Trophoblast cell (in vitro differentiated cells and primary cell): ENCODE results near the gene PRKCB.

ENCODE experiments used
- DNase-seq, 2 donors: peaks; one replicate each; pipeline ENCODE4 v3.0.0-alpha.2; 2016
- H2AFZ ChIP-seq: 2 replicates; pipeline ENCODE4 v1.6.1; 2013; ENCODE audit warnings: low read length, moderate library complexity, mild to moderate bottlenecking; ENCODE audit not compliant: insufficient read depth, poor library complexity
- H2AK5ac ChIP-seq: 2 replicates; pipeline ENCODE4 v1.6.1; 2013; ENCODE audit warnings: mild to moderate bottlenecking, low read length
- H2BK120ac ChIP-seq: 2 replicates; pipeline ENCODE4 v1.6.1; 2013; ENCODE audit warnings: low read length, mild to moderate bottlenecking, moderate library complexity; ENCODE audit not compliant: insufficient read depth, poor library complexity
- H2BK12ac ChIP-seq: 2 replicates; pipeline ENCODE4 v1.6.1; 2013; ENCODE audit warnings: mild to moderate bottlenecking, low read length, moderate library complexity
- H2BK5ac ChIP-seq: 2 replicates; pipeline ENCODE4 v1.6.1; 2013; ENCODE audit warnings: low read length, low read depth, moderate library complexity, mild to moderate bottlenecking; ENCODE audit not compliant: poor library complexity
- H3K14ac ChIP-seq: 2 replicates; pipeline ENCODE4 v1.6.1; 2013; ENCODE audit warnings: mild to moderate bottlenecking, low read length
- H3K18ac ChIP-seq: 2 replicates; pipeline ENCODE4 v1.6.1; 2013; ENCODE audit warnings: mild to moderate bottlenecking, low read length
- H3K23ac ChIP-seq: 2 replicates; pipeline ENCODE4 v1.6.1; 2013; ENCODE audit warnings: low read length
- H3K27ac ChIP-seq: 2 replicates; pipeline ENCODE4 v1.5.1; 2013; ENCODE audit warnings: low read depth, mild to moderate bottlenecking, inconsistent platforms, low read length, moderate library complexity
- H3K27me3 ChIP-seq: 2 replicates; pipeline ENCODE4 v1.6.1; 2013; ENCODE audit warnings: inconsistent platforms, mild to moderate bottlenecking, low read length, moderate library complexity; ENCODE audit not compliant: insufficient read depth
- H3K36me3 ChIP-seq, 2 experiments: 1 replicate in 1 of 2; 2 replicates in 1 of 2; pipeline ENCODE4 v1.6.1; 2013; ENCODE audit warnings: low read length in 2 of 2, mild to moderate bottlenecking in 2 of 2, moderate library complexity in 1 of 2; ENCODE audit not compliant: insufficient read depth in 2 of 2, control insufficient read depth in 1 of 2
- H3K4ac ChIP-seq: 2 replicates; pipeline ENCODE4 v1.6.1; 2013; ENCODE audit warnings: low read depth, mild to moderate bottlenecking, low read length, moderate library complexity
- H3K4me1 ChIP-seq, 2 experiments: 1 replicate in 1 of 2; 2 replicates in 1 of 2; pipeline ENCODE4 v1.6.1; 2013; ENCODE audit warnings: low read length in 2 of 2, mild to moderate bottlenecking in 2 of 2, moderate library complexity in 1 of 2; ENCODE audit not compliant: insufficient read depth in 2 of 2, control insufficient read depth in 1 of 2
- H3K4me2 ChIP-seq: 2 replicates; pipeline ENCODE4 v1.6.1; 2013; ENCODE audit warnings: inconsistent platforms, mild to moderate bottlenecking, low read length, moderate library complexity
- H3K4me3 ChIP-seq: 2 replicates; pipeline ENCODE4 v1.5.1; 2013; ENCODE audit warnings: mild to moderate bottlenecking, low read depth, low read length, inconsistent platforms
- H3K79me1 ChIP-seq: one replicate; pipeline ENCODE4 v1.6.1; 2013; ENCODE audit warnings: low read length
- H3K79me2 ChIP-seq: 2 replicates; pipeline ENCODE4 v1.6.1; 2013; ENCODE audit warnings: low read length, mild to moderate bottlenecking; ENCODE audit not compliant: control insufficient read depth, insufficient read depth, poor library complexity
- H3K9ac ChIP-seq: 2 replicates; pipeline ENCODE4 v1.6.1; 2013; ENCODE audit warnings: mild to moderate bottlenecking, low read length
- H3K9me3 ChIP-seq: 2 replicates; pipeline ENCODE4 v1.6.1; 2013; ENCODE audit warnings: low read depth, mild to moderate bottlenecking, control low read depth, inconsistent platforms, low read length; ENCODE audit not compliant: insufficient read depth
- H4K12ac ChIP-seq: 2 replicates; pipeline ENCODE4 v1.6.1; 2013; ENCODE audit warnings: low read depth, mild to moderate bottlenecking, low read length, moderate library complexity
- H4K8ac ChIP-seq: 2 replicates; pipeline ENCODE4 v1.6.1; 2013; ENCODE audit warnings: low read depth, mild to moderate bottlenecking, low read length, moderate library complexity
- H4K91ac ChIP-seq: one replicate; pipeline ENCODE4 v1.6.1; 2013; ENCODE audit warnings: low read depth, mild to moderate bottlenecking, low read length, moderate library complexity
- WGBS: extraction: QIAGEN DNeasy Blood & Tissue Kit; methylation state at CpG from one replicate; pipeline ENCODE4 v1.1.7; 2013; ENCODE audit warnings: missing lambda C conversion rate; ENCODE audit not compliant: insufficient read length, insufficient coverage; ENCODE audit errors: extremely low coverage; 5-methylcytosine and 5-hydroxymethylcytosine counted together

The PRKCB gene

DNA sequence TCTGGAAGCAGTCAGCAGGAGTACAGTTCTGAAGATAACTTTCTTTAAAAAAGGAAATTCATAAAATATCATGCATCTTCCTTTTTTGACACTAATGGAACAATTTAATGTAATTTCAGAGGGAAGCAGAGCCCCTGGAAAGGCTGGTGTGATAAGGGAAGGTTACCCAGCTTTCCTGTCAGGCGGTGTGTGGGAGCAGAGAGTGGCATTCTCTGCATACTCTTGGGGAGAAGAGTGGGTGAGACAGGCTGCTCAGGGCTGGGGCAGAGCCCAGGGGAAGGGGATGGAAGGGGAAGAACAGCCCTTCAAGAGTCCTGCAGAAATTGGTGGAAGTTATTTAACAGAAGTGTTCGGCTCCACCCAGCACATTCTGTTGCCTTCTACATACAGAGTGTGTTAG lies 84.7 kb downstream of the PRKCB start:
- Histone ChIP-seq H3K4ac (no peak overlapping the region), H3K79me1 (no peaks in the 10 kb centered on the region), H3K4me3 (no peak overlapping the region), H3K79me2 (no peaks in the 10 kb centered on the region), H4K12ac (no peak overlapping the region), H3K4me2 (no peak overlapping the region), H2BK5ac (no peak overlapping the region), H3K27me3 (no peaks in the 10 kb centered on the region), H3K18ac (no peak overlapping the region), H4K8ac (no peak overlapping the region), H3K9me3 (no peaks in the 10 kb centered on the region), H2BK12ac (no peak overlapping the region), H2AFZ (no peak overlapping the region), H3K23ac (no peak overlapping the region), H3K14ac (no peak overlapping the region), H2BK120ac (no peak overlapping the region), H3K9ac (no peak overlapping the region), H2AK5ac (no peak overlapping the region), H4K91ac (no peak overlapping the region), H3K36me3 (no peaks in the 10 kb centered on the region), H3K27ac (no peak overlapping the region), H3K4me1 (no peaks in the 10 kb centered on the region)
- no peak for DNase-seq
- WGBS = no CpG with 5 or more reads among the region's 2 CpGs

DNA sequence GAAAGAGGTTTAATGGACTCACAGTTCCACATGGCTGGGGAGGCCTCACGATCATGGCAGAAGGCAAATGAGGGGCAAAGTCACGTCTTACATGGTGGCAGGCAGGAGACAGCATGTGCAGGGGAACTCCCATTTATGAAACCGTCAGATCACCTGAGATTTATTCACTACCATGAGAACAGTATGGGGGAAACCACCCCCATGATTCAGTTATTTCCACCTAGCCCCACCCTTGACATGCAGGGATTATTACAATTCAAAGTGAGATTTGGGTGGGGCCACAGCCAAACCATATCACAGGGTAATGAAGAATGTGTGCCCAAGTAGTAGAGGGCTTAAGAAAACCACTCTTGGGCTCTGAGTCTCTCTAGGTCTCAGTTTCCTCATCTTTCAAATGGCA lies 85.1 kb downstream of the PRKCB start:
- no CpG with 5 or more reads among the region's 3 CpGs for WGBS
- Histone ChIP-seq H2BK120ac (no peak overlapping the region), H2BK5ac (no peak overlapping the region), H3K4ac (no peak overlapping the region), H2BK12ac (no peak overlapping the region), H3K14ac (no peak overlapping the region), H4K8ac (no peak overlapping the region), H3K18ac (no peak overlapping the region), H2AK5ac (no peak overlapping the region), H3K27ac (no peak overlapping the region), H3K79me2 (no peaks in the 10 kb centered on the region), H3K27me3 (no peaks in the 10 kb centered on the region), H4K91ac (no peak overlapping the region), H3K36me3 (no peaks in the 10 kb centered on the region), H3K79me1 (no peaks in the 10 kb centered on the region), H3K4me3 (no peak overlapping the region), H3K4me1 (no peaks in the 10 kb centered on the region), H4K12ac (no peak overlapping the region), H3K23ac (no peak overlapping the region), H2AFZ (no peak overlapping the region), H3K4me2 (no peak overlapping the region), H3K9me3 (no peaks in the 10 kb centered on the region), H3K9ac (no peak overlapping the region)
- no peak for DNase-seq

DNA sequence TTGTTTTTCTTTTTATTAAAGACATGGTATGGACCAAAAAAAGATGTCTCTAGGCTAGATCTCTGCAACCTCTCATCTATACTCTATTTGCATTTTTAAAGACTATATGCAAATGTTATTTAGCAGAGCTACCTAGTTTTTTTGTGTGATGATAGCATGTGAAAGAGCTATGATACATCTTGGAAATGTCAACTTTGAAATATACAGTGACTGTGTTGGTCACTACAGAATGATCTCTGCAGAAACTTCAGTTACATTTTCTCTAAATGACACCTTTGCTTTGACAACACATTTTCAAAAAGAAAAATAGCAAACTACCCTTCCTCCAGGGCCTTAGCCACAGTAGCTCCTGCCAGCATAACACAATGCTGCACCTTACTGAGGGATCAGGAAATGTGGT lies 86.6 kb downstream of the PRKCB start:
- Histone ChIP-seq H3K36me3 (no peaks in the 10 kb centered on the region), H3K18ac (no peak overlapping the region), H2BK12ac (no peak overlapping the region), H3K4me2 (no peak overlapping the region), H2AFZ (no peak overlapping the region), H3K4ac (no peak overlapping the region), H3K79me1 (no peaks in the 10 kb centered on the region), H2BK120ac (no peak overlapping the region), H4K12ac (no peak overlapping the region), H3K9me3 (no peaks in the 10 kb centered on the region), H3K79me2 (no peaks in the 10 kb centered on the region), H3K4me3 (no peak overlapping the region), H2BK5ac (no peak overlapping the region), H3K4me1 (no peaks in the 10 kb centered on the region), H2AK5ac (no peak overlapping the region), H3K27ac (no peak overlapping the region), H3K14ac (no peak overlapping the region), H3K23ac (no peak overlapping the region), H4K8ac (no peak overlapping the region), H3K27me3 (no peaks in the 10 kb centered on the region), H3K9ac (no peak overlapping the region), H4K91ac (no peak overlapping the region)
- no peak for DNase-seq

DNA sequence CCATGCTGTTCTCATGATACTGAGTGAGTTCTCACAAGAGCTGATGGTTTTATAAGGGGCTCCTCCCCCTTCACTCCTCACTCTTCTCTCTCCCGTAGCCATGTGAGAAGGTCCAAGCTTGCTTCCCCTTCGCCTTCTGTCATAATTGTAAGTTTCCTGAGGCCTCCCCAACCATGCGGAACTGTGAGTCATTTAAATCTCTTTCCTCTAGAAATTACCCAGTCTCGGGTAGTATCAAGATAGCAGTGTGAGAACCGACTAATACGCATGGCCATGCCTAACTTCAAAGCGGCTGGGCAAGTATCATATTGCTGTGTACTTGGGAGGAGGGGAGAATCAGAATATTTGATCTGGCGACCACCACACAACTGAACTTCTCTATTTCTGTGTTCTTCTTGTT lies 88.3 kb downstream of the PRKCB start:
- no peak overlapping the region for H2BK12ac ChIP-seq
- no peaks in the 10 kb centered on the region for H3K79me1 ChIP-seq
- no peak overlapping the region for H2BK120ac ChIP-seq
- no CpG with 5 or more reads among the region's 8 CpGs for WGBS
- H3K79me2 ChIP-seq = no peaks in the 10 kb centered on the region
- peak in 1 of 2 donors; percentile 4 for DNase-seq
- no peak overlapping the region for H3K27ac ChIP-seq
- no peak overlapping the region for H3K4me2 ChIP-seq
- no peak overlapping the region for H4K91ac ChIP-seq
- H3K9me3 ChIP-seq = peaks cover 2% of the 10 kb centered on the region
- H3K14ac ChIP-seq = no peak overlapping the region
- H2AFZ ChIP-seq = no peak overlapping the region
- H3K36me3 ChIP-seq = no peaks in the 10 kb centered on the region
- H3K18ac ChIP-seq = no peak overlapping the region
- no peak overlapping the region for H4K8ac ChIP-seq
- H3K27me3 ChIP-seq = no peaks in the 10 kb centered on the region
- no peak overlapping the region for H3K4me3 ChIP-seq
- no peak overlapping the region for H2AK5ac ChIP-seq
- no peak overlapping the region for H4K12ac ChIP-seq
- no peak overlapping the region for H3K23ac ChIP-seq
- H2BK5ac ChIP-seq = no peak overlapping the region
- H3K4ac ChIP-seq = no peak overlapping the region
- H3K9ac ChIP-seq = no peak overlapping the region
- H3K4me1 ChIP-seq = no peaks in the 10 kb centered on the region

DNA sequence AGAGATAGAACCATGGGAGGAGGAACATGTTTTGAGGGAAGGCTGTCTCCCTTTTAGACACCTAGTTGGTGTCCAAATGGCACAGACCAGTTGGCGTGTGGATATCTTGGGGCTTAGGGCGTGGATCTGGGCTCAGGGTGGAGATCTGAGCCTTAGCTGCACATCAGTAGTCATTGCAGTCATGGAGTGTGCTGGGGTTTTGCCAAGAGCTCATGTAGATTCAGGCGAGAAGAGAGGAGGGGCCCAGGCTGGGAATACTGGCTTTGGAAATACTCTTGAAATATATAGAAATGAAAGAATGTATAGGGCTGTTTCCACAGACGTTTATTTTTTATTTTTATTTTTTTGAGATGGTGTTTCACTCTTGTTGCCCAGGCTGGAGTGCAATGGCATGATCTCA lies 92.0 kb downstream of the PRKCB start:
- no CpG with 5 or more reads among the region's 4 CpGs for WGBS
- no peak for DNase-seq
- H3K23ac ChIP-seq = no peak overlapping the region
- no peak overlapping the region for H4K8ac ChIP-seq
- no peak overlapping the region for H3K4ac ChIP-seq
- H3K9ac ChIP-seq = no peak overlapping the region
- H3K18ac ChIP-seq = no peak overlapping the region
- H3K27ac ChIP-seq = no peak overlapping the region
- no peak overlapping the region for H4K91ac ChIP-seq
- H3K9me3 ChIP-seq = peaks cover 2% of the 10 kb centered on the region
- H3K4me2 ChIP-seq = no peak overlapping the region
- H3K27me3 ChIP-seq = no peaks in the 10 kb centered on the region
- H3K79me2 ChIP-seq = no peaks in the 10 kb centered on the region
- H2BK5ac ChIP-seq = no peak overlapping the region
- no peak overlapping the region for H4K12ac ChIP-seq
- no peak overlapping the region for H3K14ac ChIP-seq
- no peak overlapping the region for H2AFZ ChIP-seq
- H3K36me3 ChIP-seq = no peaks in the 10 kb centered on the region
- no peak overlapping the region for H2AK5ac ChIP-seq
- no peaks in the 10 kb centered on the region for H3K79me1 ChIP-seq
- no peak overlapping the region for H3K4me3 ChIP-seq
- no peaks in the 10 kb centered on the region for H3K4me1 ChIP-seq
- H2BK12ac ChIP-seq = no peak overlapping the region
- H2BK120ac ChIP-seq = no peak overlapping the region
